Stimulated activated CD4-positive, alpha-beta T cell treated with anti-CD3 and anti-CD28 coated beads, Interleukin-15, amount 100 ng/mL, for 1 hour (primary cell): ENCODE results near the gene RPL18.
A peak's percentile ranks its signal among the peaks of the same experiment; 100 is the strongest.

Experiments used
- DNase-seq, 2 donors: peaks; one replicate each; pipeline ENCODE4 v3.0.0-alpha.2; 2020; ENCODE audit warnings: low read depth in 1 of 2, low spot score in 1 of 2

The RPL18 gene

DNA sequence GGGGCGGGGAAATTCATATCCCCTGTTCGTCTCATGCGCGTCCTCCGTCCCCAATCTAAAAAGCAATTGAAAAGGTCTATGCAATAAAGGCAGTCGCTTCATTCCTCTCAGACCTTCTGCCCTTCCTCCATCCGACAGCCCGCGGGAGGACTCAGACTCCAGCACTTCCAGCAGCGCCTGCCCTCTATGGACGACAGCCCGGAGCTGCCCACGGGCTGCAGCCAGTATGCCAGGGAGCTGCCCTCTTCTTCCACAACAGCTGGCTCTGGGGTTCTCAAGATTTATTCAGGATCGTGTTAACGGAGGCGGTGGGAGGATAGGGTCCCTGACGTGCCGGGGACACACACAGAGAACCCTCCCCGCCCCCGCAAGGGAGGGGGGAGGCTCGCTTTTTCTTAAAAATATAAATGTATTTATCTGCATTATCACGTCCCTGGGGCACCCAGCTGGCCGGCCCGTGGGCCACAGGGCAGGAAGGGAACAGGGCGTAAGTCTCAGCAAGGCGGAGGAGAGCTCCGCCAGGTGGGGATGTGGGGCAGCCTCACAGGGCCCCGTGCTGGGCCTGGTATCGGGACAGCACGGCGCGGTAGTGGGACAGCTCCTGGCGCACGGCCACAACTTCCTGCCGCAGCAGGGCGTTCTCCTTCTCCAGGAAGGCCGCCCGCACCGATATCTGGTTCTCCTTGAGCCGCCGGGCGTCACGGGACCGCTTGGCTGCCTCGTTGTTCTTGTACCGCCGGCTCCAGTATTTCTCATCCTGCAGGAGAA is 11.5 kb upstream of the RPL18 start:
- DNase-seq: no peak

DNA sequence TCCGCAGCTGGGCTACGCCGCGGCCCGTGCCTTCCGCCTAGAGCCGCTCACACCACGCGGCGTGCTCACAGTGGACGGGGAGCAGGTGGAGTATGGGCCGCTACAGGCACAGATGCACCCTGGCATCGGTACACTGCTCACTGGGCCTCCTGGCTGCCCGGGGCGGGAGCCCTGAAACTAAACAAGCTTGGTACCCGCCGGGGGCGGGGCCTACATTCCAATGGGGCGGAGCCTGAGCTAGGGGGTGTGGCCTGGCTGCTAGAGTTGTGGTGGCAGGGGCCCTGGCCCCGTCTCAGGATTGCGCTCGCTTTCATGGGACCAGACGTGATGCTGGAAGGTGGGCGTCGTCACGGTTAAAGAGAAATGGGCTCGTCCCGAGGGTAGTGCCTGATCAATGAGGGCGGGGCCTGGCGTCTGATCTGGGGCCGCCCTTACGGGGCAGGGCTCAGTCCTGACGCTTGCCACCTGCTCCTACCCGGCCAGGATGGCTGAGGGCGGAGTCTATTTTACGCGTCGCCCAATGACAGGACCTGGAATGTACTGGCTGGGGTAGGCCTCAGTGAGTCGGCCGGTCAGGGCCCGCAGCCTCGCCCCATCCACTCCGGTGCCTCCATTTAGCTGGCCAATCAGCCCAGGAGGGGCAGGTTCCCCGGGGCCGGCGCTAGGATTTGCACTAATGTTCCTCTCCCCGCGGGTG is 10.8 kb upstream of the RPL18 start:
- DNase-seq: no peak

DNA sequence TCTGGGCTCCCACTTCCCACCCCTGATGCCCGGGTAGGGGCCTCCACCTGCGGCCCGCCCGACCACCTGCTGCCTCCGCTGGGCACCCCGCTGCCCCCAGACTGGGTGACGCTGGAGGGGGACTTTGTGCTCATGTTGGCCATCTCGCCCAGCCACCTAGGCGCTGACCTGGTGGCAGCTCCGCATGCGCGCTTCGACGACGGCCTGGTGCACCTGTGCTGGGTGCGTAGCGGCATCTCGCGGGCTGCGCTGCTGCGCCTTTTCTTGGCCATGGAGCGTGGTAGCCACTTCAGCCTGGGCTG is 10.3 kb upstream of the RPL18 start:
- DNase-seq: no peak

DNA sequence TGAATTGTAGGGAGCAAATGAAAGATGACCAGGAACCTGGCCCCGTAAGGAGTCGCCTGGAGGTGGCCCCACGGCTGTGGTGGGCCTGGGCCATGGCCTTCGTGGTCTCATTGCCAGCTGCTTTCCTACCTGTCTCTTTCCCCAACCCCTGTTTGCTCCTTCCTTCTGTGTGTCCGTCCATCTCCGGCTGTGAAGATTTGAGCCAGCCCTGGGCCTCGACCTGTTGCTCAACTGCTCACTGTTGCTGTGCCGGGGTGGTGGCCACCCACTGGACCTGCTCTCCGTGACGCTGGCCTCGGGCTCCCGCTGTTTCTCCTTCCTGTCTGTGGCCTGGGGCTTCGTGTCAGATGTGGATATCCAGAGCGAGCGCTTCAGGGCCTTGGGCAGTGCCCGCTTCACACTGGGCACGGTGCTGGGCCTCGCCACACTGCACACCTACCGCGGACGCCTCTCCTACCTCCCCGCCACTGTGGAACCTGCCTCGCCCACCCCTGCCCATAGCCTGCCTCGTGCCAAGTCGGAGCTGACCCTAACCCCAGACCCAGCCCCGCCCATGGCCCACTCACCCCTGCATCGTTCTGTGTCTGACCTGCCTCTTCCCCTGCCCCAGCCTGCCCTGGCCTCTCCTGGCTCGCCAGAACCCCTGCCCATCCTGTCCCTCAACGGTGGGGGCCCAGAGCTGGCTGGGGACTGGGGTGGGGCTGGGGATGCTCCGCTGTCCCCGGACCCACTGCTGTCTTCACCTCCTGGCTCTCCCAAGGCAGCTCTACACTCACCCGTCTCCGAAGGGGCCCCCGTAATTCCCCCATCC is 9.7 kb upstream of the RPL18 start:
- no peak for DNase-seq

DNA sequence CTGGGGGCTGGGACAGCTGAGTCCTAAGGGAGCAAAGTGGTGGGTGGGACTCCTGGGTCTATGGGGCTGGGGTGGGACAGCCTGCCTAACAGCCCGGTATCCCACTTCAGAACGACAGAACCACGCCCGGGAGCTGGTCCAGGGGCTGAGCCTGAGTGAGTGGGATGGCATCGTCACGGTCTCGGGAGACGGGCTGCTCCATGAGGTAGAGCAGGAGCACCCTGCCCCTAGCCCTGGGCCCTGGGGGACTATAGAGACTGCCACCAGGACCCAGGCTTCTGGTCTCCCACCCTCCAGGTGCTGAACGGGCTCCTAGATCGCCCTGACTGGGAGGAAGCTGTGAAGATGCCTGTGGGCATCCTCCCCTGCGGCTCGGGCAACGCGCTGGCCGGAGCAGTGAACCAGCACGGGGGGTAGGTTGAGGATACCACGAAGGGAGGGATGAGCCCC is 8.9 kb upstream of the RPL18 start:
- no peak for DNase-seq

DNA sequence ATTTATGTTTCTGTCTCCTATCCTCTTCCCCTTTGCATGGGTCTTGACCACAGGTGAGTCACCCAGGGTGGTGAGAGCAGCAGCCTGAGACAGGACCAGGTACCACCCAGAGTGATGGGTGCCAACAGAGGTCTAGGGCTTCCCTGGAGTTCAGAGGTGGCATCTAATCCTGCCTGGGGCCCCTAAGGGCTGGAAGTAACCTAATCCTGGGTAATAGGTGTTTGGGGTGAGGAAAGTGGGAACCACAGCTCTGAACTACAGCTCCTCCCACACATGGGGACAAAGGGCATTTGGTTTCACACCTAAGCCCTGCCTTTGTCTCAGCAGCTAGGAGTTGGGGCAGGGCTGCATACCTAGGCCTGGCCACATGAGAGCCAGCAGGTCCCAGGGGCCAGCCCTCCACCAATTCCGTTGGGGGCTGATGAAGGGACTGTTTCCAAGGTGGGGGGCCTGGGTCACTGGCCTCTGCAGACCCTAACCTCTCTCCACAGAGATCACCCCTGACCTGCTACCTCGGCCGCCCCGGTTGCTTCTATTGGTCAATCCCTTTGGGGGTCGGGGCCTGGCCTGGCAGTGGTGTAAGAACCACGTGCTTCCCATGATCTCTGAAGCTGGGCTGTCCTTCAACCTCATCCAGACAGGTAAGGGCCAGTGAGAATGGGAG is 8.4 kb upstream of the RPL18 start:
- DNase-seq: no peak

DNA sequence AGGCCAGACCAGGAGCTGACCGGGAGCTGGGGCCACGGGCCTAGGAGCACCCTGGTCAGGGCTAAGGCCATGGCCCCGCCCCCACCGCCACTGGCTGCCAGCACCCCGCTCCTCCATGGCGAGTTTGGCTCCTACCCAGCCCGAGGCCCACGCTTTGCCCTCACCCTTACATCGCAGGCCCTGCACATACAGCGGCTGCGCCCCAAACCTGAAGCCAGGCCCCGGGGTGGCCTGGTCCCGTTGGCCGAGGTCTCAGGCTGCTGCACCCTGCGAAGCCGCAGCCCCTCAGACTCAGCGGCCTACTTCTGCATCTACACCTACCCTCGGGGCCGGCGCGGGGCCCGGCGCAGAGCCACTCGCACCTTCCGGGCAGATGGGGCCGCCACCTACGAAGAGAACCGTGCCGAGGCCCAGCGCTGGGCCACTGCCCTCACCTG is 6.9 kb upstream of the RPL18 start:
- no peak for DNase-seq

DNA sequence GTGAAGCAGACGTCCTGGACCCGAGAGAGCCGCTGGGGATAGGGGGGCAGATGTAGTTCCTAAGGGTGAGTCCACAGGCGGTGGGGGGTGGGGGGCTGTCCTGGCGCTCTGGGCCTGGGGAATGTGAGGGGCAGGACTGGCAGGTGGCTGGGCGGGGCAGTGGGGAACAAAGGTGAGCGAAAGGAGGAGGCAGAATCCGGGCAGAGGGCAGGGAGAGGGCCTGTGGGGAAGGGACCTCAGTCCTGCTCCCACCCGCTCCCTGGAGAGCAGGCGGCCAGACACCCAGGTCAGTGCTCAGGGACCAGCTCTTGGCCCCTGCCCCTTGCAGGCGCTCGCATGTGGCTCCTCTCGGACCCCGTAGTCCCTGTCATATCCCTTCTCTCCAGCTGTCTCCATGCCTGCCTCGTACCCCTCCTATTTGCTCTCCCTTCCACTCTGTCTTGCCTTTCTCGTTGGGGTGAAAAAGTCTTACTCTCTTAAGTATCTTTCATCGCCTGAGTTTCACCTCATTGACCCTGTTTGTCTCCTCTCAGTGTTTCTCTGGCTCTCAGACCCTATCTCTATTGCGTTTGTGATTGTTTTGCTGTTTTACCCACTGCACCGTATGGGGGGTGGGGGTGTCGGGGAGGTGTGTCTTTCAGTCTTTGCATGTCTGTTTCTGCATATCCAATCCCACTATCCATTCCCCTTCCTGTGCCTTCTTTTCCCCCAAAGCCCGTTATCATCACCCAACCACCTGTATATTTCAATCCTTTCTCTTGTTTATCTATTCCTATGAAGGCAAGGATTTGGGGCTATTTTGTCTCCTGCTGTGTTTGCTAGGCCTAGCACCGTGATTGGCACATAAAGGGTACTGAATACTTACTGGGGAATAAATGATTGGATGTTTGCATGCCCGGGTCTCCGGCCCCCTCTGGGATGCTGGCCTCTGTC is 6.1 kb upstream of the RPL18 start:
- no peak for DNase-seq

DNA sequence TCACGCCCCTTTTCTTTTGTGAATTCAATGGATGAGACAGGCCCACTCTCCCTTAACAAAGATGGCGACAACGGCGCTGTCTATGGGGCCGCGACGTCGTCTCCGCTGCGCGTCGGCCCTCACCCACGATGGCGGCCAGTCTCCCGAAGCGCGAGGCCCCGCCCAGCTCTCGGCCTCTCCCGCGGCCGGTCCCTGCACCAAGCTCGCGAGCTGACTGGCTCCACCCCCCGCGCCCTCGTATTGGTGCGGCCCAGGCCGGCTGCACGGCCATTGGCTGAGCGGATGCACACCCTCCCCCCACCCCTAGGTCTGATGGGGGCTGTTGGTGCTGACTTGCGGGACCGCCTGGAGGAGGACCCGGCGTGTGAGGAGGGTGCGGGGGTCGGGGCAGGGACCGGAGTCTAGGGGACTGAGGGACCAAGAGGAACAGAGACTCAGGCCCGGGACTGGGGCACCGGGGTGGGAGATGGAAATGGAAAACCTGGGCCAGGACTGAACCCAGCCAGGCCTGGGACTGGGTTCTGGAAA is 5.2 kb upstream of the RPL18 start:
- peak; percentile 93 to 96 for DNase-seq

DNA sequence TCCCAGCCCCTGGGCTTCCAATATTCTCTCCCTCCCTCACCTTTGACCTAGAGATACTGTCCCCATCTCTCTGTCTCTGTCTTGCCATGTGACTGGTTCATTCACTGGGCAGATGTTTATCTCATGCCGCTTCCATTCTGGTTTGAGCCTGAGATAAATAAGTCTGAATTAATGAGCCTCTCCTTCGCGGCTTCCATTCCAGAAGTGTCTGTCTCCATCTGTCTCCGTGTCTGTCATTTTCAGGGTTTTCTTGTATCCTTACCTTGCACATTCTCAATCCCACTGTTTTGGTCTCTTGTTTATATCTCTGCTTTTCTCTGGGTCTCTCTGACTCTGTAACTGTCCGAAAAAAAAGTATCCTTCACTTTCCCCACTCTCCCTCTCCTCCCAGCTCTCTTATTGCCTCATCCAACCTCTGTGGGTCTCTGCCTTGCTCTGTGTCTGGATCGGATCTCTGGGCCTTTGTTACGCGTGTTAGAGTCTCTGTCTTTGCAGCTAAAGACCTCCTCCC is 4.6 kb upstream of the RPL18 start:
- DNase-seq: no peak

DNA sequence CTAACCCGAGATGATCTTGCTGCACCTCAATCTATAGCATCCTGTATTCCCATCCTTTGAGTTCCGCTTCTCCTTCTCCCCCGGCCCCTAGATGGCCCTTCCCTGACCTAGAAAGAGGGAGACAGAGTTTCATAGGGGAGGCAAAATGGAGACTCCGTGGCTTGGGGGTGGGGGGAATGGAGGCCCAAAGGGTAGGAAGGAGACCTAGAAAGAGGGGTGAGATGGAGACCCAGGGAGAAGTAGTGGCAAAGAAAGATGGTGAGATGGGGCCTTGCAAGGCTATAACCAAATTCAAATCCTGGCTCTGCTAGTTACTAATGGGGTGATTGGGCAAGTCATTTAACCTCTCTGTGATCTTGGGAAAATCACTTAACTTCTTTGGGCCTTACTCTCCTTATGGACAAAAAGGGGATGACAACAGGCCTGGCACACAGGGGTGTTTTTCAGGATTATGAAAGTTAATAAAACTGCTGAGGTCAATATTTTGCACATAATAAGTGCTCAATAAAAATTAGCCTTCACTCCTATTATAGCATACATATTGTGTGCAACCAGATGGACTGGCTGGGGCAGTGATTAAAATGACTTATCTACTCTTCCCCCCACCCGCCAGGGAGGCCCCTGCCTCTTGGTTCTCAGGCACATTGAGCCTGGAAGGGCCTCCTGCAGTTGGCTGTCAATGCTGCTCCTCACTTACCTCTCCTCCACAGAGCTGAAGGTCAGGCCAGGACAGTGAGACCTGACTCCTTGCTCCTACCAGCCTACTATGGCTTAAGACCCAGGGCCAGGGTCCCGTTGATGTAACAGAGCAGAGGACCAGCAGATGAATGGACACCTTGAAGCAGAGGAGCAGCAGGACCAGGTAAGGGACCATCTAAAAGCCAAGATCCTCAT is 961 bp upstream of the RPL18 start:
- no peak for DNase-seq

DNA sequence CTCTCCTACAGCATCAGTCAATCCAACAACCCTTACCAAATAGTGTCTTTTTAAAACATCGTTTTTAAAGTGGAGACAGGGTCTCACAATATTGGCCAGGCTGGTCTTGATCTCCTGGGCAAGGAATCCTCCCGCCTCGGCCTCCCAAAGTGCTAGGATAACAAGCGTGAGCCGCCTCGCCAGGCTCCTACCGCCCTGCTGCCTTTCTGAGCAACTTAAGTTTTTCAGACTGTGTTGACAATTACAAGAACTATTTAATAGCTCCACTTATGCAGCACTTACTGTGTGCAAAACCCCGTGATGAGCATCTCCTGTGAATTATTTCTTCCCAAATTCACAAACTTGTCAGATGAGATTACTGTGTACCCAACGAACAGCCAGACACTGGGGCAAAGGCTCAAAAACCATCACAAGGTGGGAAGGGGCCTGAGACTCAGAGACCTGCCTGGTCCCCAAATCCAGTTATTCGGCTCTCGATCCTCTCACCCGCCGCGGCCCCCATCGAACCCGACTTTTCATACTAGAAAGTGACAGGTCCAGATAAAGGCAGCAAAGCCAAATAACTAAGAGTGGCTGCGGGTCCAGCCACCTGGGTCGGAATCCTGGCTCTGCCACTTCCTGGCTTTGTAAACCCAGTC is 581 bp downstream of the RPL18 start:
- DNase-seq: no peak

DNA sequence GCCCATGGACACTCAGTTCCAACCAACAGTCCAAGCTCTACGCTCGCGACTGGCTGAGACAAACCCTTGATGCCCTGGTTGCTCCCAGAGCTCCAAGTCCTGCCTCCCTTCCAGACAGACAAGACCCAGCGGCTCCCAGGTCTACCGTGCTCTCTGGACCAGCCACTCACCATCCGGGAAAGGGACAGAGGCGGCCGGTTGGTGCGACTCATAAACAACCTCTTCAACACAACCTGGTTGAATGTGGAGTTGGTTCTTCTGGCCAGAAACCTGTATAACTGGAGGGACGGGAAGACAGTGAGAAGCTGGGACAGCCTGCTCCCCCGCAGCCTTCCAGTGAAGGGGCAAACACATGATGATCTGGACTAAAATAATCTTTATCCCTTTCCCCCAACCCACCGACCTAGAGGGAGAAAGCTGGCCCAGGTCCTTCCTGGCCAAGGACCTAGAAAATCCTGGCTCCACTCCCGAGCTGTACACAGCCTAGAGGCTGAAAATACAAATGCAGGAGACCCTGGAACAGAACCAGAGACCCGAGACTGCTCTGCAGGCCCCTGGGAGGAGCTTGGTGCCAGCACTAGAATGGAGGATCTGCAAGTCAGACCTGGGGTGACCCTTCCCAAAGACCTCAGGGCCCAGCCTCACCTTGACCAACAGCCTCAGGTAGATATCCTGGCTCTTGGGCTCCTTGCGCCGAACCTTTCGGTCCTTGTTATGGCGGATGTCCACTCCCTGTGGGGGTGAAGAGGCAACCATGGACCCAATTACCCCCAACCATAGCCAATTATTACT is 1.6 kb downstream of the RPL18 start:
- DNase-seq: no peak

DNA sequence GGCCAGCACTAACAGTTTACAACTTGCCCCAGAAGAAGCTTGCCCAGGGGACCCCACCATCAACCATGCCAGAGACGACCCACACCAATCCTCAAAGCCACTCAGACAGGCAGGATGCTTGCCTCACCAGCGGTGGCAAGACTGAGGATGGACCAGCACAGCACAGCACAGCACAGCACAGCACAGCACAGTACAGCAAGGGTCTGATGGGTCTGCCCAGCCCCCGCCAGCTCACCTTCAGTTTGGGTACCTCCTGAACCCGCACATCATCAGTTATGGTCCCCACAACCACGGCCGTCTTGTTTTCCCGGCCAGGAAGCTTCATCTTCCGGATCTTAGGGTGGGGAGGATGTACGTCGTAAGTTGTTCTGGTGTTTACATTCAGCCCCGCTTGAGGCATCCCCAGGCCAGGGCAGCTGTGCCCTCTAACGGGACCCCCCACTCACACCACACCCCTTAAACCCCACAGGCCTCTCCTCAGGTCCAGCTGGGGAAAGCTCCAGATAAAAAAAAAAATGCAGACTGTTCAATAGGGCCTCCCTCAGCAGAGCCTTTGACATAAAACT is 2.4 kb downstream of the RPL18 start:
- DNase-seq: no peak

DNA sequence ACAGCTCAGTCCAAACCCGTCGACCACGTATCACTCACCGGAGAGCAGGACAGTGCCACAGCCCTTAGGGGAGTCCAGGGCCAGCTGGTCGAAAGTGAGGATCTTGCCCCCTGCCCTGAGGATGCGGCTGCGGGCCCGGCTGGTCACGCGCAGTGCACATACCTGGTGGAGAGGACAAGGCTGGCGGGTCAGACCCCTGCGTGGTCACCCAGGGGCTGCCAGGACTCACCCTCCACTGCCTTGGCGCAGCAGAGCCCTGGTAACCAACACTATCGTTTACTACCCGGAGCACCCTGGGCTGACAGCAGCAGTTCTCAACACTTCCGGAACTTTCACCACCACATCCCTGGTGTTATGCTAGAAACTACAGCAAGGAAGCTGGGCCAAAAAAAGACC is 2.9 kb downstream of the RPL18 start:
- DNase-seq: no peak

DNA sequence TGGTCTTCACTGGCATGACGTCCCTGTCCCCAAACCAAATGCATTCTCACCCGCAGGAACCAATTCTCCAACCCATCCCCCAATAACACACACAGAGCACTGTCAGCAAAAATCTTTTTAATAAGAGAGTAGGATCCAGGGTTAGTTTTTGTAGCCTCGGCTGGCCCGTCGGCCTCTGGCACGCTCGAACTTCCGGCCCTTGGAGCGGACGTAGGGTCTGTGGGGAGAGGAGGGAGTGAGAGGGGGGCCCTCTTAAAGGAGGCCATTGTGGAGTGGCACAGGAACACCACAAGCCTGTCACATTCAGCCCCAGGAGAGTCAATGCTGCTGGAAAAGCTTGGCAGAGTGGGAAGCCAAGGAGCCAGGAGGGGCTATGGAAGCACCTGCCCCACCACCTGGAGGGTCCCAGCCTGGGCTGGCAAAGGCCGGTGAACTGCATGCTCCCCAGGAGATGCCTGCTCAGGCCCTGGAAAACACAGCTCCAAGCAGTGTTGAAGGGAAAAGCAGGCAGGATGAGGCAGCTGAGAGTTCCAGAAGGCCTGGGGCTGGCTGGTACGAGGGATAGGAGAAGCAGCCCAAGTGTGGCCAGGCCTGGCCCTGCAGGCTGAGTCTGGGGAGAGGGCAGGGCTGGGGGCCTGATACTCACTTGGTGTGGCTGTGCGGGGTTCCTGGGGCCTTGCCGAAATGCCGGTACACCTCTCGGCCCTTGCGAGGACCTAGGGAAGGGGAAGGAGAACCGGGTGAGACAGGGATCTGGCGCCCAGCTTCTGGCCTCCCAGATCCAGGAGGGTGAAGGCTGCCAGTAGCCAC is 3.5 kb downstream of the RPL18 start:
- no peak for DNase-seq
